Panc1 (cell line): ENCODE results near the gene SNX27. TPM values are rescaled to one million over a fixed set of nuclear protein-coding genes. Genes with fewer than 3 reads are reported as not detected.

Experiments
- ATAC-seq: fragments of 200-7000 bp; cut with Tn5 transposase; 2 replicates; pipeline ENCODE4 v1.9.1; 2020; ENCODE audit warnings: mild to moderate bottlenecking, moderate library complexity
- BruUV-seq: library from RNA; stranded (reverse); fragments of 400-500 nt; replicated peaks from 2 replicates; lab custom pipeline; 2021; lab: Mats Ljungman, UMichigan
- CTCF ChIA-PET: fragments of 300-600 bp; sonication (Branson Sonifier 250); formaldehyde crosslinking; loops from one replicate; lab custom pipeline; 2022; ENCODE audit warnings: antibody characterized with exemption; lab: Charles Lee
- POLR2A ChIA-PET: fragments of 300-600 bp; sonication (Branson Sonifier 250); formaldehyde crosslinking; loops from one replicate; lab custom pipeline; 2022; ENCODE audit warnings: antibody characterized with exemption; lab: Charles Lee
- DNase-seq: peaks from one replicate; pipeline ENCODE4 v3.0.0-alpha.2; 2010; ENCODE audit warnings: low read depth, low spot score
- H3K27ac ChIP-seq: 2 replicates; pipeline ENCODE4 v1.5.1; 2011; ENCODE audit warnings: mild to moderate bottlenecking, low read length, inconsistent platforms
- H3K27me3 ChIP-seq: fragments of 200-500 bp; sonication (Bioruptor generic); 2 replicates; pipeline ENCODE4 v1.6.0; 2014; ENCODE audit warnings: low read length, inconsistent platforms; ENCODE audit not compliant: control insufficient read depth, insufficient read depth
- H3K36me3 ChIP-seq: fragments of 200-500 bp; sonication (Bioruptor generic); 2 replicates; pipeline ENCODE4 v1.5.1; 2014; ENCODE audit warnings: inconsistent platforms, mild to moderate bottlenecking, low read length, moderate library complexity; ENCODE audit not compliant: control insufficient read depth, insufficient read depth
- H3K4me1 ChIP-seq: 2 replicates; pipeline ENCODE4 v1.5.1; 2011; ENCODE audit warnings: inconsistent platforms, mild to moderate bottlenecking, low read length, moderate library complexity; ENCODE audit not compliant: control insufficient read depth, insufficient read depth
- H3K4me3 ChIP-seq, 2 experiments: 2 replicates each; pipeline ENCODE4 v1.5.1; 2011 to 2012; ENCODE audit warnings: low read depth in 2 of 2, low read length in 2 of 2, mild to moderate bottlenecking in 2 of 2, inconsistent platforms in 1 of 2, moderate library complexity in 1 of 2
- H3K9me3 ChIP-seq: fragments of 200-500 bp; sonication (Bioruptor generic); 2 replicates; pipeline ENCODE4 v1.5.1; 2014; ENCODE audit warnings: low read depth, mild to moderate bottlenecking, inconsistent platforms, low read length, moderate library complexity; ENCODE audit not compliant: control insufficient read depth, insufficient read depth
- POLR2AphosphoS5 ChIP-seq: IDR thresholded peaks from 2 replicates; pipeline ENCODE4 v1.6.1; 2012; ENCODE audit warnings: mild to moderate bottlenecking, low read depth, low read length, moderate library complexity
- SIN3A ChIP-seq: IDR thresholded peaks from 2 replicates; pipeline ENCODE4 v1.6.1; 2012; ENCODE audit warnings: low read depth, mild to moderate bottlenecking, low read length, moderate library complexity, borderline replicate concordance; ENCODE audit not compliant: insufficient read depth
- TCF7L2 ChIP-seq: IDR thresholded peaks from 2 replicates; pipeline ENCODE4 v1.6.1; 2011; ENCODE audit warnings: mild to moderate bottlenecking, low read depth, low read length, inconsistent platforms
- in situ Hi-C: cut with HindIII; loops from 2 replicates; pipeline ENCODE4 v1.10.0; 2016; ENCODE audit warnings: low sequenced_read_pairs, low pct_unique_long_range_greater_than_20kb
- intact Hi-C: fragments of 100-400 bp; cut with micrococcal nuclease; formaldehyde crosslinking; loops from one replicate; pipeline ENCODE4 v1.10.0; 2022; ENCODE audit not compliant: unreplicated experiment
- total RNA-seq: library from RNA; stranded (reverse); gene quantifications from one replicate; pipeline ENCODE4 v1.2.1, GENCODE V29; 2021; ENCODE audit not compliant: unreplicated experiment
- TF ChIP-seq, protein P1 (sequence below): fragments of 450-650 bp; IDR thresholded peaks from 2 replicates; pipeline ENCODE4 v1.5.1; 2017; ENCODE audit warnings: mild to moderate bottlenecking
- TF ChIP-seq, protein P2 (sequence below), 2 experiments: IDR thresholded peaks; 2 replicates each; pipeline ENCODE4 v1.6.1; 2011 to 2012; ENCODE audit warnings: low read depth in 2 of 2, control low read depth in 1 of 2, low read length in 1 of 2, mild to moderate bottlenecking in 1 of 2, moderate library complexity in 1 of 2; ENCODE audit not compliant: insufficient read depth in 1 of 2

SNX27 gene
- total RNA-seq, 1 experiment from 2014 or later = 58.4 TPM

- no peak overlapping the region for H3K4me3 ChIP-seq
- DNase-seq (no peak), ATAC-seq (no peak)
- CTCF ChIA-PET = interaction anchor here (0.5 to 0.7 kb wide), 2 partner anchors 36 to 55 kb away, joined by 3 to 7 read pairs; no protein-coding TSS in a partner anchor
- H3K4me1 ChIP-seq = no peaks in the 10 kb centered on the region
- no peak overlapping the region for H3K27ac ChIP-seq
- BruUV-seq = no TSS peak
- H3K27me3 ChIP-seq = no peaks in the 10 kb centered on the region
- in situ Hi-C loops = no loop called here
- POLR2A ChIA-PET = no interaction called here
- TF ChIP-seq TCF7L2 (no peak), SIN3A (no peak), POLR2AphosphoS5 (no peak)
- TF ChIP-seq, protein P1, sequence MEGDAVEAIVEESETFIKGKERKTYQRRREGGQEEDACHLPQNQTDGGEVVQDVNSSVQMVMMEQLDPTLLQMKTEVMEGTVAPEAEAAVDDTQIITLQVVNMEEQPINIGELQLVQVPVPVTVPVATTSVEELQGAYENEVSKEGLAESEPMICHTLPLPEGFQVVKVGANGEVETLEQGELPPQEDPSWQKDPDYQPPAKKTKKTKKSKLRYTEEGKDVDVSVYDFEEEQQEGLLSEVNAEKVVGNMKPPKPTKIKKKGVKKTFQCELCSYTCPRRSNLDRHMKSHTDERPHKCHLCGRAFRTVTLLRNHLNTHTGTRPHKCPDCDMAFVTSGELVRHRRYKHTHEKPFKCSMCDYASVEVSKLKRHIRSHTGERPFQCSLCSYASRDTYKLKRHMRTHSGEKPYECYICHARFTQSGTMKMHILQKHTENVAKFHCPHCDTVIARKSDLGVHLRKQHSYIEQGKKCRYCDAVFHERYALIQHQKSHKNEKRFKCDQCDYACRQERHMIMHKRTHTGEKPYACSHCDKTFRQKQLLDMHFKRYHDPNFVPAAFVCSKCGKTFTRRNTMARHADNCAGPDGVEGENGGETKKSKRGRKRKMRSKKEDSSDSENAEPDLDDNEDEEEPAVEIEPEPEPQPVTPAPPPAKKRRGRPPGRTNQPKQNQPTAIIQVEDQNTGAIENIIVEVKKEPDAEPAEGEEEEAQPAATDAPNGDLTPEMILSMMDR = no peak
- TF ChIP-seq, protein P2, sequence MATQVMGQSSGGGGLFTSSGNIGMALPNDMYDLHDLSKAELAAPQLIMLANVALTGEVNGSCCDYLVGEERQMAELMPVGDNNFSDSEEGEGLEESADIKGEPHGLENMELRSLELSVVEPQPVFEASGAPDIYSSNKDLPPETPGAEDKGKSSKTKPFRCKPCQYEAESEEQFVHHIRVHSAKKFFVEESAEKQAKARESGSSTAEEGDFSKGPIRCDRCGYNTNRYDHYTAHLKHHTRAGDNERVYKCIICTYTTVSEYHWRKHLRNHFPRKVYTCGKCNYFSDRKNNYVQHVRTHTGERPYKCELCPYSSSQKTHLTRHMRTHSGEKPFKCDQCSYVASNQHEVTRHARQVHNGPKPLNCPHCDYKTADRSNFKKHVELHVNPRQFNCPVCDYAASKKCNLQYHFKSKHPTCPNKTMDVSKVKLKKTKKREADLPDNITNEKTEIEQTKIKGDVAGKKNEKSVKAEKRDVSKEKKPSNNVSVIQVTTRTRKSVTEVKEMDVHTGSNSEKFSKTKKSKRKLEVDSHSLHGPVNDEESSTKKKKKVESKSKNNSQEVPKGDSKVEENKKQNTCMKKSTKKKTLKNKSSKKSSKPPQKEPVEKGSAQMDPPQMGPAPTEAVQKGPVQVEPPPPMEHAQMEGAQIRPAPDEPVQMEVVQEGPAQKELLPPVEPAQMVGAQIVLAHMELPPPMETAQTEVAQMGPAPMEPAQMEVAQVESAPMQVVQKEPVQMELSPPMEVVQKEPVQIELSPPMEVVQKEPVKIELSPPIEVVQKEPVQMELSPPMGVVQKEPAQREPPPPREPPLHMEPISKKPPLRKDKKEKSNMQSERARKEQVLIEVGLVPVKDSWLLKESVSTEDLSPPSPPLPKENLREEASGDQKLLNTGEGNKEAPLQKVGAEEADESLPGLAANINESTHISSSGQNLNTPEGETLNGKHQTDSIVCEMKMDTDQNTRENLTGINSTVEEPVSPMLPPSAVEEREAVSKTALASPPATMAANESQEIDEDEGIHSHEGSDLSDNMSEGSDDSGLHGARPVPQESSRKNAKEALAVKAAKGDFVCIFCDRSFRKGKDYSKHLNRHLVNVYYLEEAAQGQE (IDR thresholded peaks at IDR 0.05; ENCODE audit: insufficient read depth in 1 of 2, low read depth in 2 of 2, low read length in 1 of 2) = no peak
- H3K36me3 ChIP-seq = no peaks in the 10 kb centered on the region
- intact Hi-C loops = no loop called here
- no peaks in the 10 kb centered on the region for H3K9me3 ChIP-seq
Measured at GRCh38 chr1:151729157-151729965, 117.5 kb downstream of the SNX27 start.

DNA sequence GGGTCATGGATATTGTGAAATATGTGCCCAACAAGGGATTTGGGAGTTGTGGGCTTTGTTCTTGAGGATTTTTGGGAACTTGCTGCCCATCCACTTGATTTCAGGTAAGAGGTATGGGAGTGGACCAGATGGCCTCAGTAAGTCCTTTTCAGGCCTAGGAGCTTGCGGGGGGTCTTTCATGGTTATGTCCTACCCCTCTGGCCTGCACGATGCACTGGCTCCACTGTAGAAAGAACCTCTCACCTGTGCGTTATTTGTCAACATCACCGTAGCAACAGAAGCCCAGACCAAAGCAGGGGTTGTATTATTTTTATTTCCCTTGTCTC lies 118.1 kb downstream of the SNX27 start:
- TF ChIP-seq, protein P1 = no peak
- TF ChIP-seq SIN3A (no peak), POLR2AphosphoS5 (no peak), TCF7L2 (no peak)
- TF ChIP-seq, protein P2 (IDR thresholded peaks at IDR 0.05; ENCODE audit: insufficient read depth in 1 of 2, low read depth in 2 of 2, low read length in 1 of 2) = no peak
- intact Hi-C loops (no loop called here), in situ Hi-C loops (no loop called here)
- DNase-seq = no peak
- POLR2A ChIA-PET = no interaction called here
- Histone ChIP-seq H3K4me1 (no peaks in the 10 kb centered on the region), H3K9me3 (no peaks in the 10 kb centered on the region), H3K36me3 (no peaks in the 10 kb centered on the region), H3K27ac (no peak overlapping the region), H3K27me3 (no peaks in the 10 kb centered on the region), H3K4me3 (no peak overlapping the region)
- ATAC-seq = no peak
- BruUV-seq = no TSS peak
- CTCF ChIA-PET = interaction anchor here (0.5 kb wide), 1 partner anchor 55 kb away, joined by 7 read pairs; no protein-coding TSS in a partner anchor
